ENCODE data around the gene ADAMTS15. TPM values are rescaled to one million over a fixed set of nuclear protein-coding genes. Genes with fewer than 3 reads are reported as not detected.

The ADAMTS15 gene
- total RNA-seq, 2 experiments from 2014 or later: not detected

DNA sequence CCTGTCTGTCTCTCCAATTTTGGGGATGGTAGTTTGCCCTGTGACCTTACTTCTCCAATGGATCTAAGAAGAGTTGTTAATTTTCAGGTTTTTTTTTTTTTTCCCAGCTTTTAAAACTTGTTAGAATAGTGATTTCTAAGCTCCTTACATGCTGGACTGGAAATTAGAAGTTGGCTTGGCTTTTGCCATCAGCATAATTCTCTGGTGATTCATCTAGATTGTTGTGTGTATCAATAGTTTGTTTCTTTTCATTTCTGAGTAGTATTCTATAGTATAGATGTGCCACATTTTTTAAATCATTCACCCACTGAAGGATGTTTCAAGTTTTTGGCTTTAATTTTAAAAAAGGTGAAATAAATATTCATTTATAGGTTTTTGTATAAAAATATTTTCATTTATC is 51.4 kb downstream of the ADAMTS15 start:
- H3K27ac ChIP-seq (ENCODE audit: low read depth, low read length, poor library complexity, severe bottlenecking): no peak overlapping the region
- intact Hi-C loops (cut with micrococcal nuclease; ENCODE audit: unreplicated experiment): no loop called here
- POLR2A ChIA-PET: interaction anchor here (0.6 kb wide), 2 partner anchors 50 to 754 kb away, joined by 4 to 5 read pairs; no protein-coding TSS in a partner anchor
- BruUV-seq (replicated peaks): no TSS peak
- H3K4me2 ChIP-seq (ENCODE audit: low read length): no peak overlapping the region
- no peaks in the 10 kb centered on the region for H3K36me3 ChIP-seq (ENCODE audit: insufficient read depth, low read length)
- DNase-seq (ENCODE audit: low spot score): no peak
- no peak overlapping the region for H3K4me3 ChIP-seq (ENCODE audit: low read depth, low read length, poor library complexity, severe bottlenecking)
- no peaks in the 10 kb centered on the region for H3K9me2 ChIP-seq (ENCODE audit: insufficient read depth, low read length)
- no peak overlapping the region for H2AFZ ChIP-seq (ENCODE audit: low read length)
- no peaks in the 10 kb centered on the region for H3K4me1 ChIP-seq (ENCODE audit: insufficient read depth, low read length, poor library complexity, severe bottlenecking)
- no peaks in the 10 kb centered on the region for H3K9me3 ChIP-seq (ENCODE audit: low read length)
- TF ChIP-seq EZH2phosphoT487 (IDR thresholded peaks at IDR 0.05; ENCODE audit: borderline replicate concordance, low read depth, low read length): no peak
- no peaks in the 10 kb centered on the region for H4K20me1 ChIP-seq (ENCODE audit: insufficient read depth, low read length)
- no peaks in the 10 kb centered on the region for H3K79me2 ChIP-seq (ENCODE audit: insufficient read depth, low read depth, low read length)
- CTCF ChIA-PET (ENCODE audit: unreplicated experiment): no interaction called here

DNA sequence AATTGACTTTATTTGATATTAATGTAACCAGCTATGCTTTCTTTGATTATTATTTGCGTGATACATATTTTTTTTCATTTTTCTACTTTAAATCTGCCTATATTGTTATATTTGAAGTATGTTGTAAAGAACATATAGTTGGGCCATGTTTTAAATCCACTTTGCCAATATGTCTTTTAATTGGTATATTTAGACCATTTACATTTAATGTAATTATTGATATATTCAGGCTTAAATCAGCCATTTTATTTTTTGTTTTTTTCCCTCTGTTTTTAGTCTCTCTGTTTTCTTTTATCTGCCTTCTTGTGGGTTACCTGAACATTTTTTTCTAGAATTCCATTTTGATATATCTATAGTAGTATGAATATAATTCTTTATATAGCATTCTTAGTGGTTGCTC is 55.9 kb downstream of the ADAMTS15 start:
- H3K4me2 ChIP-seq (ENCODE audit: low read length): no peak overlapping the region
- no peaks in the 10 kb centered on the region for H3K4me1 ChIP-seq (ENCODE audit: insufficient read depth, low read length, poor library complexity, severe bottlenecking)
- TF ChIP-seq CTCF (conservative IDR thresholded peaks at IDR 0.05; ENCODE audit: low read length) (no peak), EZH2phosphoT487 (IDR thresholded peaks at IDR 0.05; ENCODE audit: borderline replicate concordance, low read depth, low read length) (no peak)
- no peak overlapping the region for H3K27ac ChIP-seq (ENCODE audit: low read depth, low read length, poor library complexity, severe bottlenecking)
- H4K20me1 ChIP-seq (ENCODE audit: insufficient read depth, low read length): no peaks in the 10 kb centered on the region
- H3K9me2 ChIP-seq (ENCODE audit: insufficient read depth, low read length): no peaks in the 10 kb centered on the region
- no TSS peak for BruUV-seq (replicated peaks)
- H3K36me3 ChIP-seq (ENCODE audit: insufficient read depth, low read length): no peaks in the 10 kb centered on the region
- no peaks in the 10 kb centered on the region for H3K79me2 ChIP-seq (ENCODE audit: insufficient read depth, low read depth, low read length)
- POLR2A ChIA-PET: no interaction called here
- no peak for DNase-seq (ENCODE audit: low spot score)
- H3K4me3 ChIP-seq (ENCODE audit: low read depth, low read length, poor library complexity, severe bottlenecking): no peak overlapping the region
- CTCF ChIA-PET (ENCODE audit: unreplicated experiment): no interaction called here
- intact Hi-C loops (cut with micrococcal nuclease; ENCODE audit: unreplicated experiment): no loop called here
- H2AFZ ChIP-seq (ENCODE audit: low read length): no peak overlapping the region
- H3K9me3 ChIP-seq (ENCODE audit: low read length): no peaks in the 10 kb centered on the region

DNA sequence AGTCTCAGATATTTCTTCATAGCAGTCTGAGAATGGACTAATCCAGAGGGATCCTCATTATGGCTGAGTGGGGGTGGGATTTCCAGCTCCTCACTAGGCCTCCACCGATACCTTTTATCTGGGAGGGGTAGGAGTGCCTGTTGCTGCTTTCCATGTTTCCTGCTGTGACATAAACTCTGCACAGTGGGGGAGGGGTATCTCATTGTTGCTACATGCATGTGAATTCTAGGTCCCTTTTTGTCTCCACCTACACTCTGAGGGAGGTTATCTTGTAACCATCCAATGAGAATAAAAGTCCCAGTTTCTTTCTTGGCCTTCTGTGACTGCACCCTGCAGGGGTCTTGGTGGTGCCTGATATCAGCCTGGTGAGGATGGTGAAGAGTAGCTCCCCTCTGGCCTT is 60.5 kb downstream of the ADAMTS15 start:
- H3K9me2 ChIP-seq (ENCODE audit: insufficient read depth, low read length): no peaks in the 10 kb centered on the region
- H4K20me1 ChIP-seq (ENCODE audit: insufficient read depth, low read length): no peaks in the 10 kb centered on the region
- no peaks in the 10 kb centered on the region for H3K79me2 ChIP-seq (ENCODE audit: insufficient read depth, low read depth, low read length)
- ChIA-PET CTCF (ENCODE audit: unreplicated experiment) (no interaction called here), POLR2A (no interaction called here)
- no peak overlapping the region for H3K27ac ChIP-seq (ENCODE audit: low read depth, low read length, poor library complexity, severe bottlenecking)
- TF ChIP-seq CTCF (conservative IDR thresholded peaks at IDR 0.05; ENCODE audit: low read length) (no peak), EZH2phosphoT487 (IDR thresholded peaks at IDR 0.05; ENCODE audit: borderline replicate concordance, low read depth, low read length) (no peak)
- H3K4me3 ChIP-seq (ENCODE audit: low read depth, low read length, poor library complexity, severe bottlenecking): no peak overlapping the region
- BruUV-seq (replicated peaks): no TSS peak
- no peak for DNase-seq (ENCODE audit: low spot score)
- intact Hi-C loops (cut with micrococcal nuclease; ENCODE audit: unreplicated experiment): no loop called here
- H3K36me3 ChIP-seq (ENCODE audit: insufficient read depth, low read length): no peaks in the 10 kb centered on the region
- H3K4me2 ChIP-seq (ENCODE audit: low read length): no peak overlapping the region
- no peaks in the 10 kb centered on the region for H3K9me3 ChIP-seq (ENCODE audit: low read length)
- H2AFZ ChIP-seq (ENCODE audit: low read length): no peak overlapping the region
- H3K4me1 ChIP-seq (ENCODE audit: insufficient read depth, low read length, poor library complexity, severe bottlenecking): no peaks in the 10 kb centered on the region
